Endothelial cell of umbilical vein (primary cell): ENCODE data around the gene HSDL2. TPM values are rescaled to one million over a fixed set of nuclear protein-coding genes. Genes with fewer than 3 reads are reported as not detected.
A peak's percentile ranks its signal among the peaks of the same experiment; 100 is the strongest.

Experiments used
- BruUV-seq: library from RNA; stranded (reverse); fragments of 400-500 nt; replicated peaks from 2 replicates; lab custom pipeline; 2021; lab: Mats Ljungman, UMichigan
- CTCF ChIA-PET: fragments of 300-600, 350-600 bp; sonication (Branson Sonifier 250); formaldehyde crosslinking; loops from one replicate; lab custom pipeline; 2021; ENCODE audit warnings: antibody characterized with exemption, inconsistent platforms; lab: Charles Lee
- POLR2A ChIA-PET: fragments of 300-600, 350-600 bp; sonication (Branson Sonifier 250); formaldehyde crosslinking; loops from one replicate; lab custom pipeline; 2021; ENCODE audit warnings: antibody characterized with exemption, inconsistent platforms; lab: Charles Lee
- DNase-seq: peaks from one replicate; pipeline ENCODE4 v3.0.0-alpha.2; 2011; ENCODE audit warnings: low read depth, low spot score
- FAIRE-seq: peaks from 2 replicates; lab custom pipeline; 2011; peaks lifted over from hg19 to GRCh38; lab: Jason Lieb, UNC
- H2AFZ ChIP-seq: 2 replicates; pipeline ENCODE4 v1.6.0; 2012; ENCODE audit warnings: low read depth, low read length, control low read depth, inconsistent platforms
- H3K27ac ChIP-seq: 2 replicates; pipeline ENCODE4 v1.5.1; 2011; ENCODE audit warnings: low read depth, mild to moderate bottlenecking, control low read depth, low read length, moderate library complexity; ENCODE audit not compliant: insufficient read depth
- H3K27me3 ChIP-seq, 2 experiments: 2 replicates each; pipeline versions ENCODE4 v1.6.0 to v1.6.1; 2011; ENCODE audit warnings: low read length in 2 of 2, mixed read lengths in 1 of 2; ENCODE audit not compliant: control insufficient read depth in 2 of 2, insufficient read depth in 2 of 2
- H3K36me3 ChIP-seq, 2 experiments: 2 replicates in 1 of 2; 3 replicates in 1 of 2; pipeline ENCODE4 v1.5.1; 2011; ENCODE audit warnings: low read length in 2 of 2, mild to moderate bottlenecking in 1 of 2, moderate library complexity in 1 of 2; ENCODE audit not compliant: control insufficient read depth in 2 of 2, insufficient read depth in 2 of 2; ENCODE audit errors: extremely low read depth in 1 of 2
- H3K4me1 ChIP-seq: 3 replicates; pipeline ENCODE4 v1.5.1; 2011; ENCODE audit warnings: mild to moderate bottlenecking, low read length; ENCODE audit not compliant: control insufficient read depth, insufficient read depth; ENCODE audit errors: extremely low read depth
- H3K4me2 ChIP-seq: 2 replicates; pipeline ENCODE4 v1.6.1; 2011; ENCODE audit warnings: low read length, control low read depth, mixed read lengths; ENCODE audit not compliant: insufficient read depth
- H3K4me3 ChIP-seq, 3 experiments: fragments of 200-600 bp in 1 of 3; sonication (generic), shearing (Covaris generic) in 1 of 3; replicated peaks in 1 of 3; 2 replicates each; pipeline ENCODE4 v1.5.1; 2011 to 2016; ENCODE audit warnings: control low read depth in 3 of 3, low read length in 3 of 3, mild to moderate bottlenecking in 2 of 3, inconsistent platforms in 1 of 3, low read depth in 1 of 3, moderate library complexity in 1 of 3; ENCODE audit not compliant: insufficient read depth in 1 of 3
- H3K79me2 ChIP-seq: 2 replicates; pipeline ENCODE4 v1.6.0; 2012; ENCODE audit warnings: low read length, inconsistent platforms; ENCODE audit not compliant: control insufficient read depth, insufficient read depth
- H3K9ac ChIP-seq: replicated peaks from 2 replicates; pipeline ENCODE3; 2011; ENCODE audit warnings: low read length, control low read depth; ENCODE audit not compliant: insufficient read depth; ENCODE audit errors: extremely low read depth
- H3K9me1 ChIP-seq: replicated peaks from 3 replicates; pipeline ENCODE4 v1.6.0; 2011; ENCODE audit warnings: mild to moderate bottlenecking, low read length; ENCODE audit not compliant: control insufficient read depth, insufficient read depth; ENCODE audit errors: extremely low read depth
- H3K9me3 ChIP-seq: replicated peaks from 2 replicates; pipeline ENCODE4 v1.5.1; 2012; ENCODE audit warnings: low read length, inconsistent platforms; ENCODE audit not compliant: control insufficient read depth, insufficient read depth
- H4K20me1 ChIP-seq: replicated peaks from 2 replicates; pipeline ENCODE3; 2011; ENCODE audit warnings: mild to moderate bottlenecking, low read length; ENCODE audit not compliant: control insufficient read depth, insufficient read depth; ENCODE audit errors: extremely low read depth
- CTCF ChIP-seq, 2 donors: IDR thresholded peaks; 1 replicate in 1 of 2; 2 replicates in 1 of 2; pipeline ENCODE4 v1.5.1; 2011; ENCODE audit warnings: low read length in 2 of 2, mild to moderate bottlenecking in 2 of 2, moderate library complexity in 2 of 2, control low read depth in 1 of 2, inconsistent platforms in 1 of 2, low read depth in 1 of 2; ENCODE audit not compliant: insufficient read depth in 1 of 2; ENCODE audit errors: extremely low read depth in 1 of 2
- EZH2 ChIP-seq: IDR thresholded peaks from 2 replicates; pipeline ENCODE4 v1.6.1; 2012; ENCODE audit warnings: borderline replicate concordance, low read depth, mild to moderate bottlenecking, moderate library complexity, low read length, inconsistent platforms; ENCODE audit not compliant: severe bottlenecking
- FOS ChIP-seq: IDR thresholded peaks from 2 replicates; pipeline ENCODE4 v1.6.1; 2011; ENCODE audit warnings: mild to moderate bottlenecking, low read length, moderate library complexity, borderline replicate concordance; ENCODE audit not compliant: insufficient read depth
- GATA2 ChIP-seq: IDR thresholded peaks from 2 replicates; pipeline ENCODE4 v1.7.0; 2011; ENCODE audit warnings: low read depth, mild to moderate bottlenecking, moderate library complexity, mixed read lengths, low read length; ENCODE audit not compliant: insufficient read length, insufficient read depth
- JUN ChIP-seq: IDR thresholded peaks from 2 replicates; pipeline ENCODE4 v1.6.1; 2011; ENCODE audit warnings: borderline replicate concordance, low read depth; ENCODE audit not compliant: insufficient read length, insufficient read depth
- MAX ChIP-seq: IDR thresholded peaks from 2 replicates; pipeline ENCODE4 v1.6.1; 2011; ENCODE audit not compliant: insufficient read depth, insufficient read length
- MYC ChIP-seq: IDR thresholded peaks from one replicate; pipeline ENCODE4 v1.6.1; 2011; ENCODE audit warnings: mild to moderate bottlenecking, low read depth, low read length
- POLR2A ChIP-seq: IDR thresholded peaks from 2 replicates; pipeline ENCODE4 v1.6.1; 2012; ENCODE audit warnings: low read depth, mild to moderate bottlenecking, control low read depth, low read length
- POLR2AphosphoS5 ChIP-seq: IDR thresholded peaks from 2 replicates; pipeline ENCODE4 v1.6.1; 2012; ENCODE audit warnings: low read depth, mild to moderate bottlenecking, control low read depth, low read length, moderate library complexity; ENCODE audit not compliant: insufficient read depth
- dilution Hi-C: fragments of 300-500 bp; cut with MboI; formaldehyde crosslinking; loops from one replicate; pipeline ENCODE4 v1.15.0; 2019; ENCODE audit warnings: low sequenced_read_pairs; ENCODE audit not compliant: extremely low pct_ligation_motif_present
- intact Hi-C: fragments of 100-400 bp; cut with micrococcal nuclease; formaldehyde crosslinking; loops from one replicate; pipeline ENCODE4 v1.10.0; 2022
- polyA plus RNA-seq, 4 experiments: library from polyadenylated mRNA; depleted of rRNA in 3 of 4; stranded (reverse) in 3 of 4; unstranded in 1 of 4; fragments of >200 nt; gene quantifications; 2 replicates each; pipeline versions ENCODE4 v1.2.1 to v1.2.3, GENCODE V29; 2011 to 2012; ENCODE audit warnings: missing spikeins in 1 of 4
- total RNA-seq: library from RNA; stranded (reverse); gene quantifications from 2 replicates; pipeline ENCODE4 v1.2.3, GENCODE V29; 2021

The HSDL2 gene
- total and polyA plus RNA-seq, 2 donors (not counting 3 experiments of a cell fraction or from before 2014, with no cell fraction given): 5.6 to 22.1 TPM

GRCh38 chr9:112349008-112349333 lies 30.9 kb upstream of the HSDL2 start:
- TF ChIP-seq POLR2AphosphoS5: no peak
- TF ChIP-seq EZH2: no peak
- TF ChIP-seq POLR2A: no peak
- no peak for TF ChIP-seq CTCF (IDR thresholded peaks at IDR 0.05; ENCODE audit: extremely low read depth in 1 of 2, insufficient read depth in 1 of 2, low read depth in 1 of 2, low read length in 2 of 2)
- TF ChIP-seq FOS: no peak
- TF ChIP-seq MYC: no peak
- TF ChIP-seq JUN: no peak
- no peak for TF ChIP-seq MAX
- no peak for TF ChIP-seq GATA2
- CTCF ChIA-PET: interaction anchor here (0.6 kb wide), 1 partner anchor 236 kb away, joined by 3 read pairs; no protein-coding TSS in a partner anchor
- Histone ChIP-seq H3K9me3 (no peaks in the 10 kb centered on the region), H3K4me3 (peak overlapping the region in 1 of 3 experiments; percentile 70), H2AFZ (peak overlapping the region; percentile 91), H3K9me1 (no peaks in the 10 kb centered on the region), H3K9ac (peak overlapping the region; percentile 48), H3K4me2 (peak overlapping the region; percentile 93), H3K27ac (peak overlapping the region; percentile 5), H3K27me3 (no peaks in the 10 kb centered on the region), H4K20me1 (no peaks in the 10 kb centered on the region), H3K79me2 (no peaks in the 10 kb centered on the region), H3K4me1 (peaks cover 6% of the 10 kb centered on the region), H3K36me3 (no peaks in the 10 kb centered on the region)
- intact Hi-C loops: no loop called here
- BruUV-seq: no TSS peak
- POLR2A ChIA-PET: no interaction called here
- no peak for DNase-seq
- FAIRE-seq: no peak
- dilution Hi-C loops: no loop called here
